H1 (cell line): ENCODE measurements around the gene KLHL24.

Experiments used
- CEBPB ChIP-seq: IDR thresholded peaks from 2 replicates; pipeline ENCODE4 v1.6.1; 2012; ENCODE audit warnings: low read depth, low read length
- CHD1 ChIP-seq: IDR thresholded peaks from 2 replicates; pipeline ENCODE4 v1.6.1; 2012; ENCODE audit warnings: low read depth, low read length, improper control_type of control experiment
- CTCF ChIP-seq, 3 experiments: IDR thresholded peaks; 1 replicate in 2 of 3; 2 replicates in 1 of 3; pipeline versions ENCODE4 v1.5.1 to v1.6.1; 2011; ENCODE audit warnings: low read length in 3 of 3, mild to moderate bottlenecking in 3 of 3, inconsistent platforms in 2 of 3, low read depth in 1 of 3, moderate library complexity in 1 of 3; ENCODE audit not compliant: insufficient read depth in 1 of 3; ENCODE audit errors: control extremely low read depth in 1 of 3
- EZH2 ChIP-seq: fragments of 200-600 bp; sonication (generic); IDR thresholded peaks from 2 replicates; pipeline ENCODE4 v1.7.1; 2012; ENCODE audit warnings: low read depth, mild to moderate bottlenecking, moderate library complexity, low read length, inconsistent platforms; ENCODE audit not compliant: severe bottlenecking
- GTF2F1 ChIP-seq: IDR thresholded peaks from 2 replicates; pipeline ENCODE4 v1.6.1; 2012; ENCODE audit warnings: low read depth, low read length, improper control_type of control experiment, borderline replicate concordance
- KDM1A ChIP-seq: fragments of 200-600, 300-600 bp; sonication (generic); IDR thresholded peaks from 2 replicates; pipeline ENCODE4 v1.7.1; 2016; ENCODE audit warnings: mild to moderate bottlenecking, low read length, borderline replicate concordance
- MAX ChIP-seq: IDR thresholded peaks from 2 replicates; pipeline ENCODE4 v1.6.1; 2012; ENCODE audit warnings: inconsistent platforms
- POLR2A ChIP-seq, 2 experiments: IDR thresholded peaks; 1 replicate in 1 of 2; 2 replicates in 1 of 2; pipeline ENCODE4 v1.6.1; 2011; ENCODE audit warnings: low read depth in 2 of 2, low read length in 2 of 2, mild to moderate bottlenecking in 2 of 2; ENCODE audit errors: control extremely low read depth in 1 of 2
- POU5F1 ChIP-seq: IDR thresholded peaks from 2 replicates; pipeline ENCODE4 v1.6.1; 2011; ENCODE audit warnings: low read depth, mild to moderate bottlenecking, low read length, moderate library complexity
- RBBP5 ChIP-seq: IDR thresholded peaks from 2 replicates; pipeline ENCODE4 v1.7.1; 2012; ENCODE audit warnings: low read depth, mild to moderate bottlenecking, inconsistent platforms, low read length, moderate library complexity, borderline replicate concordance
- SIN3A ChIP-seq, 2 experiments: IDR thresholded peaks in 1 of 2; conservative IDR thresholded peaks in 1 of 2; 2 replicates each; pipeline ENCODE4 v1.6.1; 2011 to 2012; ENCODE audit warnings: low read length in 2 of 2, improper control_type of control experiment in 1 of 2, low read depth in 1 of 2, mild to moderate bottlenecking in 1 of 2
- SIX5 ChIP-seq: IDR thresholded peaks from 2 replicates; pipeline ENCODE4 v1.6.1; 2011; ENCODE audit warnings: mild to moderate bottlenecking, low read depth, low read length
- TCF12 ChIP-seq: IDR thresholded peaks from 2 replicates; pipeline ENCODE4 v1.6.1; 2011; ENCODE audit warnings: low read depth, mild to moderate bottlenecking, low read length

GRCh38 chr3:183690402-183690995 lies 55.1 kb downstream of the KLHL24 start:
- TF ChIP-seq SIN3A (conservative IDR thresholded peaks at IDR 0.05 in 1 of 2, IDR thresholded peaks at IDR 0.05 in 1 of 2; ENCODE audit: low read depth in 1 of 2, low read length in 2 of 2): no peak
- TF ChIP-seq EZH2: no peak
- no peak for TF ChIP-seq TCF12
- TF ChIP-seq CTCF (IDR thresholded peaks at IDR 0.05; ENCODE audit: control extremely low read depth in 1 of 3, insufficient read depth in 1 of 3, low read depth in 1 of 3, low read length in 3 of 3): no peak
- no peak for TF ChIP-seq CEBPB
- TF ChIP-seq MAX: no peak
- no peak for TF ChIP-seq POU5F1
- no peak for TF ChIP-seq POLR2A (IDR thresholded peaks at IDR 0.05; ENCODE audit: control extremely low read depth in 1 of 2, low read depth in 2 of 2, low read length in 2 of 2)
- TF ChIP-seq SIX5: no peak
- no peak for TF ChIP-seq CHD1
- TF ChIP-seq RBBP5: no peak
- TF ChIP-seq KDM1A: no peak
- no peak for TF ChIP-seq GTF2F1
